ENCODE results near the gene ATOX1. TPM values are rescaled to one million over a fixed set of nuclear protein-coding genes. Genes with fewer than 3 reads are reported as not detected.
A peak's percentile ranks its signal among the peaks of the same experiment; 100 is the strongest.
"Not testable (repeated sequence)": the region's sequence is repeated elsewhere in the genome, so short reads cannot be mapped to it uniquely, and the experiment has no call there.

Gene ATOX1
- total RNA-seq, 4 donors from 2014 or later = 2.6 to 99.7 (median 47.6) TPM

DNA sequence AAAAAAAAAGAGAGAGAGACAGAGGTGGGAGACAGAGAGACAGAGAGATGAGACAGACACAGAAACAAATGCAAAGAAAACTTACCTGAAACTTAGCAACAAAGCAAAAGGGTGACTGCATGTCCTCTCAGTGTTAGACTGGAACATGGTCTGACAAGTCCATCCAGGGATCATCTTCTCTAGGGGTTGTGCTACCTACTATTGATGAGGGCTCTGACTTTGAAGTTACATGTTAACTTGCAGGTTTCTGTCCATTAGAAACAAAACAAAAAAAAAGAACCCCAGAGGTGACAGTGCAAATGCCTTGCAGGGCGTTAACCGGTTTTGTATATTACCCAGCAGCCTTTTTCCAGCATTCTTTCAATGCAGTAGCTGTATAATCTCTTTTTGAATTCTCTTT, 58.1 kb downstream of the ATOX1 start:
- Histone ChIP-seq H3K9me3 (no peaks in the 10 kb centered on the region), H3K36me3 (no peaks in the 10 kb centered on the region), H3K4me3 (no peak overlapping the region), H3K27me3 (no peaks in the 10 kb centered on the region), H3K27ac (peak overlapping the region; percentile 96), H3K4me1 (peaks cover 3% of the 10 kb centered on the region in 2 donors)
- intact Hi-C loops (cut with DNase I; ENCODE audit: low total_unique reads) = no loop called here
- DNase-seq = no peak
- TF ChIP-seq, protein P1, sequence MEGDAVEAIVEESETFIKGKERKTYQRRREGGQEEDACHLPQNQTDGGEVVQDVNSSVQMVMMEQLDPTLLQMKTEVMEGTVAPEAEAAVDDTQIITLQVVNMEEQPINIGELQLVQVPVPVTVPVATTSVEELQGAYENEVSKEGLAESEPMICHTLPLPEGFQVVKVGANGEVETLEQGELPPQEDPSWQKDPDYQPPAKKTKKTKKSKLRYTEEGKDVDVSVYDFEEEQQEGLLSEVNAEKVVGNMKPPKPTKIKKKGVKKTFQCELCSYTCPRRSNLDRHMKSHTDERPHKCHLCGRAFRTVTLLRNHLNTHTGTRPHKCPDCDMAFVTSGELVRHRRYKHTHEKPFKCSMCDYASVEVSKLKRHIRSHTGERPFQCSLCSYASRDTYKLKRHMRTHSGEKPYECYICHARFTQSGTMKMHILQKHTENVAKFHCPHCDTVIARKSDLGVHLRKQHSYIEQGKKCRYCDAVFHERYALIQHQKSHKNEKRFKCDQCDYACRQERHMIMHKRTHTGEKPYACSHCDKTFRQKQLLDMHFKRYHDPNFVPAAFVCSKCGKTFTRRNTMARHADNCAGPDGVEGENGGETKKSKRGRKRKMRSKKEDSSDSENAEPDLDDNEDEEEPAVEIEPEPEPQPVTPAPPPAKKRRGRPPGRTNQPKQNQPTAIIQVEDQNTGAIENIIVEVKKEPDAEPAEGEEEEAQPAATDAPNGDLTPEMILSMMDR (IDR thresholded peaks at IDR 0.05) = no peak

DNA sequence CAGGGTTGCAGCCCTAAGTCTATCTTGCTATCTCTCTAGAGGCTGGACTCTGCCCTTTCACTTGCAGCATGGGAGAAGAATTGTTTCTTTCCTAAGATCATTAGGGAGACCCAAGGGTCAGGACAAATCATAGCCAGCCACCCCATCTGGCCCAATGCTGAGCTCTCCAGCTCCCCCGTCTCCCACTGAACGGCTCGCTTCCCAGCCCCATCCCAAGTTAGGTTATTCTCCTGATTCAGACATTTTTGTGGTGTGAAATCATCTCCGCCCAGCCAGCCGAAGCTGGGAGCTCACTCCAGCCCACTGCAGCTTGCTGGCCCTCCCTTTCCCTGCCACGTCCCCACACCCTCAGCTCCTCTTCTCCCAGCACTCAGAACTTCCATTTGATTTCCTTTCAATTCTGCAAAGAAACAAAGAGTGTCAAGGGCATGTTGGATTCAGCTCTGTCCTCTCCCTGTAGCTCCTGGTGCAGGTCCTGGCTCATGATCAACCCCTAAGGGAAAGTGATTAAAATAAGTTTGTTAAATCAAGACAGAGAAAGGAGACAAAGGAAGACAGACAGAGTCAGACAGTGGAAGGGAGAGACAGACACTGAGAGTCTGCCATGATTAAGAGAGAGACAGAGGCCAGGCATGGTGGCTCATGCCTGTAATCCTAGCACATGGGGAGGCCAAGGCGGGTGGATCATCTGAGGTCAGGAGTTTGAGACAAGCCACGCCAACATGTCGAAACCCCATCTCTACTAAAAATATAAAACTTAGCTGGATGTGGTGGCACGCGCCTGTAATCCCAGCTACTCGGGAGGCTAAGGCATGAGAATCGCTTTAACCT, 59.1 kb downstream of the ATOX1 start:
- Histone ChIP-seq H3K4me3 (no peak overlapping the region), H3K4me1 (peaks cover 3% of the 10 kb centered on the region in 2 donors), H3K27me3 (no peaks in the 10 kb centered on the region), H3K27ac (peak overlapping the region; percentile 96), H3K9me3 (no peaks in the 10 kb centered on the region), H3K36me3 (no peaks in the 10 kb centered on the region)
- intact Hi-C loops (cut with DNase I; ENCODE audit: low total_unique reads) = no loop called here
- peak; percentile 91 to 94 for DNase-seq
- TF ChIP-seq, protein P1 (IDR thresholded peaks at IDR 0.05) = no peak
- TF ChIP-seq POLR2A (IDR thresholded peaks at IDR 0.05) = peak; percentile 42 to 53

DNA sequence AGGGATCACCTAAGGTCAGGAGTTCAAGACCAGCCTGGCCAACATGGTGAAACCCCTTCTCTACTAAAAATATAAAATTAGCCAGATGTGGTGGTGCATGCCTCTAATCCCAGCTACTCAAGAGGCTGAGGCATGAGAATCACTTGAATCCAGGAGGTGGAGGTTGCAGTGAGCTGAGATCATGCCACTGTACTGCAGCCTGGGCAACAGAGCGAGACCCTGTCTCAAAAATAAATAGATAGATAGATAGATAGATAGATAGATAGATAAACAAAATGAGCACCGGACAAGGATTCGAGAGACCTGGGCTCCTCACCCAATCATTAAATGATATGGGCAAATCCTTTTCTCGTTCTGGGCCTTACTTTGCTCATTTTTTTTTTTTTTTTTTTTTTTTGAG, 60.4 kb downstream of the ATOX1 start:
- H3K4me3 ChIP-seq; H3K4me1 ChIP-seq; H3K27me3 ChIP-seq; H3K36me3 ChIP-seq; intact Hi-C loops (cut with DNase I; ENCODE audit: low total_unique reads); DNase-seq; H3K9me3 ChIP-seq: not testable (repeated sequence)
- H3K27ac ChIP-seq = peak overlapping the region; percentile 96

DNA sequence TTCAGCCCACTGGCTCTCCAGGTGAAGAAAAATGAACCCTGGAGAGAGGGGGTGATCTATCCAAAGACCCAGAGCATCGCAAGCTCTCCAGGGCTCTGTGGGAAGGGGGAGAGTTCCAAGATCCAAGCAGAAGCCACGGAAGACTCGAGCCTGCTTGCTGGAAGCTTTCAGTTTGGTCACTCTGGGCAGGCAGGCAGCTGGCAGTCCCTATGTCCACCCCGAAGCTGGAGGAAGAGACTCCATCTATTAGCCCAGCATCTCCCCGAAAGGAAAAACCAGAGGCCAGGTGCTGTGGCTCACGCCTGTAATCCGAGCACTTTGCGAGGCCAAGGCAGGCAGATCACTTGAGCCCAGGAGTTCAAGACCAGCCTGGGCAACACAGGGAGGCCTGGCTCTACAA, 61.0 kb downstream of the ATOX1 start:
- Histone ChIP-seq H3K4me3 (no peak overlapping the region), H3K27me3 (no peaks in the 10 kb centered on the region), H3K4me1 (peaks cover 3% of the 10 kb centered on the region in 2 donors), H3K27ac (peak overlapping the region; percentile 96), H3K36me3 (no peaks in the 10 kb centered on the region), H3K9me3 (no peaks in the 10 kb centered on the region)
- no peak for DNase-seq
- intact Hi-C loops (cut with DNase I; ENCODE audit: low total_unique reads) = no loop called here
- TF ChIP-seq POLR2A (IDR thresholded peaks at IDR 0.05) = no peak
- TF ChIP-seq, protein P1 (IDR thresholded peaks at IDR 0.05) = no peak

DNA sequence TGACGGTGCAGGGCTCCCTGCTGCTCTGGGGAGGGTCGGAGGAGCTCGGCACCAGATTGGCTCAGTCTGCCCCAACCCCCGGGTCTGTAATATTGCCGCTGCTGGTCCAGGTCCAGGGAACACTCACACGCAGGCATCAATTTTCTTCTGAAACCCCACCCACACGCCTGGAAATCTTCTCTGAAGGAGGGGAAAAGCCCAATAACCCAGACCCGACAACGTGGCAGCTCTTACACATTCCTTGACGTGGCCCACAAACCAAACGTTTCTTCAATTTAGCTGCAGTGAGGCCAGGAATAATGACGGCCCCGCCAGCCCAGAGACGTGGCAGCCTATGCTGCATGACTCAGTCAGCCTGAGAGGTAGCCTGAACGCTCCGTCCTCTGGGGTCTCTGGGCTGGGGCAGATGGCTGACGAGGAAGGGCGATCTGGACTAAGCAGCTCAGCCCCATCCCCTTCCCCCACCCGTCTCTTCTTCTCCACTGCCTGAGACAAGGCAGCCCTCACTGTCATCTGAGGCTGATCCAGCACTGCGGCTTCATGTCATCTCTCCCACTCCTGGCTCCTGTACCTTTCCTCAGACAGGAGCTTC, 61.9 kb downstream of the ATOX1 start:
- H3K4me3 ChIP-seq = peak overlapping the region in 1 of 2 donors; percentile 6
- H3K36me3 ChIP-seq = no peaks in the 10 kb centered on the region
- H3K9me3 ChIP-seq = no peaks in the 10 kb centered on the region
- H3K27me3 ChIP-seq = no peaks in the 10 kb centered on the region
- H3K4me1 ChIP-seq = peaks cover 3% of the 10 kb centered on the region in 2 donors
- DNase-seq = peak; percentile 89 to 90
- peak; percentile 31 to 53 for TF ChIP-seq POLR2A (IDR thresholded peaks at IDR 0.05)
- TF ChIP-seq, protein P1 (IDR thresholded peaks at IDR 0.05) = no peak
- intact Hi-C loops (cut with DNase I; ENCODE audit: low total_unique reads) = no loop called here
- H3K27ac ChIP-seq = peak overlapping the region; percentile 96
